Tibial artery (tissue), 4 donors: Measurements from ENCODE around the gene PCGF1.

ENCODE experiments used
- DNase-seq, 2 donors: peaks; one replicate each; pipeline ENCODE4 v3.0.0-alpha.2; 2019
- H3K27ac ChIP-seq, 2 donors: fragments of 200-600 bp; sonication (generic) in 1 of 2; 1 replicate in 1 of 2; 2 replicates in 1 of 2; pipeline ENCODE4 v1.5.1; 2018 to 2019; ENCODE audit warnings: mild to moderate bottlenecking in 1 of 2
- H3K27me3 ChIP-seq, 2 donors: fragments of 200-600 bp; sonication (generic) in 1 of 2; one replicate each; pipeline versions ENCODE4 v1.5.1 to v1.6.0; 2016 to 2019
- H3K36me3 ChIP-seq, 3 donors: fragments of 200-600 bp; sonication (generic) in 2 of 3; one replicate each; pipeline ENCODE4 v1.5.1; 2016 to 2019; ENCODE audit warnings: mild to moderate bottlenecking in 2 of 3
- H3K4me1 ChIP-seq, 4 donors: fragments of 200-600 bp; sonication (generic) in 2 of 4; 1 replicate in 3 of 4; 2 replicates in 1 of 4; pipeline ENCODE4 v1.5.1; 2016 to 2019
- H3K4me3 ChIP-seq, 2 donors: fragments of 200-600 bp; sonication (generic) in 1 of 2; 1 replicate in 1 of 2; 2 replicates in 1 of 2; pipeline ENCODE4 v1.5.1; 2018 to 2019; ENCODE audit warnings: mild to moderate bottlenecking in 2 of 2
- H3K9me3 ChIP-seq, 3 donors: fragments of 200-600 bp; sonication (generic) in 1 of 3; one replicate each; pipeline ENCODE4 v1.5.1; 2016 to 2019
- CTCF ChIP-seq, 2 experiments: fragments of 200-600 bp in 1 of 2; fragments of 450-650 bp in 1 of 2; IDR thresholded peaks; one replicate each; pipeline ENCODE4 v1.5.1; 2017 to 2019; ENCODE audit warnings: antibody characterized with exemption in 2 of 2, mild to moderate bottlenecking in 1 of 2, moderate library complexity in 1 of 2
- intact Hi-C: fragments of 100-400 bp; cut with DNase I; formaldehyde crosslinking; loops from one replicate; pipeline ENCODE4 v1.15.0; 2023; ENCODE audit warnings: low total_unique reads

PCGF1 gene

GRCh38 chr2:74516650-74517049 is 9.2 kb upstream of the PCGF1 start:
- intact Hi-C loops, result no loop called here
- Histone ChIP-seq H3K9me3 (no peaks in the 10 kb centered on the region), H3K27me3 (peaks cover 20 to 96% of the 10 kb centered on the region in 2 donors), H3K4me1 (peaks cover 0 to 31% (median 28%) of the 10 kb centered on the region in 4 donors), H3K4me3 (peak overlapping the region in 1 of 2 donors; percentile 17), H3K36me3 (no peaks in the 10 kb centered on the region), H3K27ac (no peak overlapping the region)
- DNase-seq, result no peak
- no peak for TF ChIP-seq CTCF (IDR thresholded peaks at IDR 0.05)

GRCh38 chr2:74515981-74516633 is 8.6 kb upstream of the PCGF1 start:
- Histone ChIP-seq H3K36me3 (no peaks in the 10 kb centered on the region), H3K27ac (no peak overlapping the region), H3K4me3 (peak overlapping the region; percentile 17 to 41), H3K9me3 (no peaks in the 10 kb centered on the region), H3K27me3 (peaks cover 20 to 99% of the 10 kb centered on the region in 2 donors), H3K4me1 (peaks cover 0 to 31% (median 28%) of the 10 kb centered on the region in 4 donors)
- intact Hi-C loops, result no loop called here
- DNase-seq, result peak; percentile 51 to 67
- no peak for TF ChIP-seq CTCF (IDR thresholded peaks at IDR 0.05)

- peaks cover 0 to 31% (median 28%) of the 10 kb centered on the region in 4 donors for H3K4me1 ChIP-seq
- no peak overlapping the region for H3K27ac ChIP-seq
- TF ChIP-seq CTCF (IDR thresholded peaks at IDR 0.05), result no peak
- H3K27me3 ChIP-seq, result peaks cover 20 to 100% of the 10 kb centered on the region in 2 donors
- intact Hi-C loops, result no loop called here
- peak overlapping the region; percentile 17 to 41 for H3K4me3 ChIP-seq
- H3K9me3 ChIP-seq, result no peaks in the 10 kb centered on the region
- H3K36me3 ChIP-seq, result no peaks in the 10 kb centered on the region
- no peak for DNase-seq
These were observed 7.9 kb upstream of the PCGF1 start for GRCh38 chr2:74515271-74515980.

- peaks cover 20 to 100% of the 10 kb centered on the region in 2 donors for H3K27me3 ChIP-seq
These were observed 7.1 kb upstream of the PCGF1 start, which contains the start of gene TLX2 for GRCh38 chr2:74514368-74515270. Gene TLX2 (plus strand): TSS chr2:74514450. CDS start chr2:74514807, 357 bp downstream.

More at GRCh38 chr2:74514368-74515270, 7.1 kb upstream of the PCGF1 start, which contains the start of gene TLX2:
- DNase-seq, result no peak
- Histone ChIP-seq H3K4me3 (peak within 1 kb of the TSS in 1 of 2 donors; percentile 19), H3K36me3 (no peaks in the 10 kb centered on the region), H3K9me3 (no peaks in the 10 kb centered on the region), H3K27ac (no peak within 1 kb of the TSS), H3K4me1 (peaks cover 0 to 31% (median 28%) of the 10 kb centered on the region in 4 donors)
- intact Hi-C loops, result no loop called here
- no peak for TF ChIP-seq CTCF (IDR thresholded peaks at IDR 0.05)
